KMS-11 (cell line): ENCODE results near the gene SAAL1.
"Not testable (repeated sequence)": the region's sequence is repeated elsewhere in the genome, so short reads cannot be mapped to it uniquely, and the experiment has no call there.

Experiments
- H2AFZ ChIP-seq: fragments of 200-600 bp; sonication (generic); 2 replicates; pipeline ENCODE4 v1.6.1; 2016; ENCODE audit warnings: antibody characterized with exemption, mixed run types, low read depth
- H3K27ac ChIP-seq: fragments of 200-600 bp; sonication (generic); 2 replicates; pipeline ENCODE4 v1.6.1; 2016; ENCODE audit warnings: mild to moderate bottlenecking, mixed run types
- H3K27me3 ChIP-seq: fragments of 200-600 bp; sonication (generic); 2 replicates; pipeline ENCODE4 v1.6.1; 2017; ENCODE audit warnings: mild to moderate bottlenecking, low read depth, mixed run types, moderate library complexity; ENCODE audit not compliant: insufficient read depth
- H3K36me3 ChIP-seq: fragments of 200-600 bp; sonication (generic); 2 replicates; pipeline ENCODE4 v1.6.1; 2017; ENCODE audit warnings: mild to moderate bottlenecking, mixed run types; ENCODE audit not compliant: insufficient read depth
- H3K4me1 ChIP-seq: fragments of 200-600 bp; sonication (generic); 2 replicates; pipeline ENCODE4 v1.6.1; 2016; ENCODE audit warnings: mild to moderate bottlenecking, low read depth, mixed run types; ENCODE audit not compliant: poor library complexity, severe bottlenecking
- H3K4me2 ChIP-seq: fragments of 200-600 bp; sonication (generic); 2 replicates; pipeline ENCODE4 v1.7.0; 2016; ENCODE audit warnings: mild to moderate bottlenecking, mixed run types
- H3K4me3 ChIP-seq: fragments of 200-600 bp; sonication (generic); IDR thresholded peaks from 2 replicates; pipeline ENCODE4 v1.6.1; 2017; ENCODE audit warnings: low read depth, low read length, mixed read lengths; ENCODE audit not compliant: insufficient read depth
- H3K79me2 ChIP-seq: fragments of 200-600 bp; sonication (generic); 2 replicates; pipeline ENCODE4 v1.6.1; 2016; ENCODE audit warnings: low read depth, mixed run types; ENCODE audit not compliant: insufficient read depth
- H3K9ac ChIP-seq: fragments of 200-600 bp; sonication (generic); 2 replicates; pipeline ENCODE4 v1.6.1; 2016; ENCODE audit warnings: mild to moderate bottlenecking, mixed run types
- H4K20me1 ChIP-seq: fragments of 200-600 bp; sonication (generic); 2 replicates; pipeline ENCODE4 v1.6.1; 2016; ENCODE audit warnings: mild to moderate bottlenecking, mixed run types; ENCODE audit not compliant: insufficient read depth
- TF ChIP-seq, protein P1 (sequence below): fragments of 200-600 bp; sonication (generic); conservative IDR thresholded peaks from 2 replicates; pipeline ENCODE4 v1.6.1; 2017; ENCODE audit warnings: low read depth, mild to moderate bottlenecking, antibody characterized with exemption, low read length, moderate library complexity, mixed read lengths

SAAL1 gene

GRCh38 chr11:18132341-18132740 lies 26.5 kb upstream of the SAAL1 start, which contains the start of gene MRGPRX3:
MRGPRX3 (plus strand) TSS chr11:18132571; CDS start chr11:18137203, 4,632 bp downstream.
- no peak within 1 kb of the TSS for H3K4me3 ChIP-seq
- H3K27ac ChIP-seq = no peak within 1 kb of the TSS
- H3K27me3 ChIP-seq = no peaks in the 10 kb centered on the region
- H2AFZ ChIP-seq = no peak within 1 kb of the TSS
- TF ChIP-seq, protein P1, sequence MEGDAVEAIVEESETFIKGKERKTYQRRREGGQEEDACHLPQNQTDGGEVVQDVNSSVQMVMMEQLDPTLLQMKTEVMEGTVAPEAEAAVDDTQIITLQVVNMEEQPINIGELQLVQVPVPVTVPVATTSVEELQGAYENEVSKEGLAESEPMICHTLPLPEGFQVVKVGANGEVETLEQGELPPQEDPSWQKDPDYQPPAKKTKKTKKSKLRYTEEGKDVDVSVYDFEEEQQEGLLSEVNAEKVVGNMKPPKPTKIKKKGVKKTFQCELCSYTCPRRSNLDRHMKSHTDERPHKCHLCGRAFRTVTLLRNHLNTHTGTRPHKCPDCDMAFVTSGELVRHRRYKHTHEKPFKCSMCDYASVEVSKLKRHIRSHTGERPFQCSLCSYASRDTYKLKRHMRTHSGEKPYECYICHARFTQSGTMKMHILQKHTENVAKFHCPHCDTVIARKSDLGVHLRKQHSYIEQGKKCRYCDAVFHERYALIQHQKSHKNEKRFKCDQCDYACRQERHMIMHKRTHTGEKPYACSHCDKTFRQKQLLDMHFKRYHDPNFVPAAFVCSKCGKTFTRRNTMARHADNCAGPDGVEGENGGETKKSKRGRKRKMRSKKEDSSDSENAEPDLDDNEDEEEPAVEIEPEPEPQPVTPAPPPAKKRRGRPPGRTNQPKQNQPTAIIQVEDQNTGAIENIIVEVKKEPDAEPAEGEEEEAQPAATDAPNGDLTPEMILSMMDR = no peak
- H3K79me2 ChIP-seq = no peaks in the 10 kb centered on the region
- no peak within 1 kb of the TSS for H3K4me2 ChIP-seq
- H4K20me1 ChIP-seq = no peaks in the 10 kb centered on the region
- H3K9ac ChIP-seq = no peak within 1 kb of the TSS
- no peaks in the 10 kb centered on the region for H3K36me3 ChIP-seq
- no peaks in the 10 kb centered on the region for H3K4me1 ChIP-seq

- not testable (repeated sequence) for H4K20me1 ChIP-seq, H2AFZ ChIP-seq, H3K9ac ChIP-seq, H3K27me3 ChIP-seq, H3K79me2 ChIP-seq, H3K4me2 ChIP-seq, H3K4me3 ChIP-seq, H3K27ac ChIP-seq, H3K4me1 ChIP-seq, H3K36me3 ChIP-seq
Measured at GRCh38 chr11:18131115-18131514, 25.2 kb upstream of the SAAL1 start.

DNA sequence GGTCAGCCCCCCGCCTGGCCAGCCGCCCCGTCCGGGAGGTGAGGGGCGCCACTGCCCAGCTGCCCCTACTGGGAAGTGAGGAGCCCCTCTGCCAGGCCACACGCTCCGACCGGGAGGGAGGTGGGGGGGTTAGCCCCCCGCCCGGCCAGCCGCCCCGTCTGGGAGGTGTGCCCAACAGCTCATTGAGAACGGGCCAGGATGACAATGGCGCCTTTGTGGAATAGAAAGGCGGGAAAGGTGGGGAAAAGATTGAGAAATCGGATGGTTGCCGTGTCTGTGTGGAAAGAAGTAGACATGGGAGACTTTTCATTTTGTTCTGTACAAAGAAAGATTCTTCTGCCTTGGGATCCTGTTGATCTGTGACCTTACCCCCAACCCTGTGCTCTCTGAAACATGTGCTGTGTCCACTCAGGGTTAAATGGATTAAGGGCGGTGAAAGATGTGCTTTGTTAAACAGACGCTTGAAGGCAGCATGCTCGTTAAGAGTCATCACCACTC lies 15.5 kb upstream of the SAAL1 start:
- not testable (repeated sequence) for H3K4me2 ChIP-seq, H4K20me1 ChIP-seq, H2AFZ ChIP-seq, H3K4me1 ChIP-seq, H3K79me2 ChIP-seq, H3K36me3 ChIP-seq, H3K27ac ChIP-seq, H3K27me3 ChIP-seq, H3K9ac ChIP-seq, H3K4me3 ChIP-seq

- H3K79me2 ChIP-seq = no peaks in the 10 kb centered on the region
- no peak overlapping the region for H3K4me2 ChIP-seq
- no peaks in the 10 kb centered on the region for H3K27me3 ChIP-seq
- H3K4me3 ChIP-seq = no peak overlapping the region
- no peak overlapping the region for H3K27ac ChIP-seq
- peak overlapping the region; percentile 48 for H2AFZ ChIP-seq
- H3K9ac ChIP-seq = no peak overlapping the region
- no peaks in the 10 kb centered on the region for H4K20me1 ChIP-seq
- TF ChIP-seq, protein P1 = peak; percentile 92
- no peaks in the 10 kb centered on the region for H3K4me1 ChIP-seq
- no peaks in the 10 kb centered on the region for H3K36me3 ChIP-seq
Measured at GRCh38 chr11:18115360-18116127, 9.7 kb upstream of the SAAL1 start.

DNA sequence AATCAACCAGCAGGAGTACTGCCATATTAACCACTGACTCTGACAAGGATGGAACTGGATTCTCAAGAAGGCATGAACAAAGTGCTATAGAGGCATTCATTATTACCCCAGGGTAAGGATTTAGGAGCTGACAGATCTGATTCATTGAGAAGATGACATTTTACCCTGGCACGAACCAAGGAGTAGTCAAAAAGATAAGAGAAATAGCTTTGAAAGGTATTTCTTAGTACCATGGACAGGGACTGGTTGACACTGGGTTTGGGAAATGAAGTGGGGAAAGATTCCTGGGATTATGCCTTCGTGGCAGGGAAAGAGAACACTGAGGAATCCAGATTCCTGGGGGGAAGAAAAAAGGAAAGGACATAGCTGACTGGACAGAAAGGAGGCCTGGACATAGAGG lies 5.1 kb upstream of the SAAL1 start:
- no peak overlapping the region for H3K4me2 ChIP-seq
- no peaks in the 10 kb centered on the region for H3K36me3 ChIP-seq
- H3K4me3 ChIP-seq = no peak overlapping the region
- H3K79me2 ChIP-seq = no peaks in the 10 kb centered on the region
- no peaks in the 10 kb centered on the region for H4K20me1 ChIP-seq
- H3K9ac ChIP-seq = no peak overlapping the region
- H2AFZ ChIP-seq = no peak overlapping the region
- TF ChIP-seq, protein P1 = no peak
- no peak overlapping the region for H3K27ac ChIP-seq
- peaks cover 6% of the 10 kb centered on the region for H3K4me1 ChIP-seq
- no peaks in the 10 kb centered on the region for H3K27me3 ChIP-seq
